KBM-7 (cell line): ENCODE measurements around the gene ESPNL.
"Not testable (repeated sequence)": the region's sequence is repeated elsewhere in the genome, so short reads cannot be mapped to it uniquely, and the experiment has no call there.

ENCODE experiments used
- DNase-seq: peaks from one replicate; pipeline ENCODE4 v3.0.0-alpha.2; 2015
- in situ Hi-C: fragments of 300-500 bp; cut with MboI; formaldehyde crosslinking; loops from 2 replicates; pipeline ENCODE4 v1.14.3; 2020; ENCODE audit warnings: low sequenced_read_pairs, low pct_unique_long_range_greater_than_20kb, mixed read lengths

Gene ESPNL, protein sequence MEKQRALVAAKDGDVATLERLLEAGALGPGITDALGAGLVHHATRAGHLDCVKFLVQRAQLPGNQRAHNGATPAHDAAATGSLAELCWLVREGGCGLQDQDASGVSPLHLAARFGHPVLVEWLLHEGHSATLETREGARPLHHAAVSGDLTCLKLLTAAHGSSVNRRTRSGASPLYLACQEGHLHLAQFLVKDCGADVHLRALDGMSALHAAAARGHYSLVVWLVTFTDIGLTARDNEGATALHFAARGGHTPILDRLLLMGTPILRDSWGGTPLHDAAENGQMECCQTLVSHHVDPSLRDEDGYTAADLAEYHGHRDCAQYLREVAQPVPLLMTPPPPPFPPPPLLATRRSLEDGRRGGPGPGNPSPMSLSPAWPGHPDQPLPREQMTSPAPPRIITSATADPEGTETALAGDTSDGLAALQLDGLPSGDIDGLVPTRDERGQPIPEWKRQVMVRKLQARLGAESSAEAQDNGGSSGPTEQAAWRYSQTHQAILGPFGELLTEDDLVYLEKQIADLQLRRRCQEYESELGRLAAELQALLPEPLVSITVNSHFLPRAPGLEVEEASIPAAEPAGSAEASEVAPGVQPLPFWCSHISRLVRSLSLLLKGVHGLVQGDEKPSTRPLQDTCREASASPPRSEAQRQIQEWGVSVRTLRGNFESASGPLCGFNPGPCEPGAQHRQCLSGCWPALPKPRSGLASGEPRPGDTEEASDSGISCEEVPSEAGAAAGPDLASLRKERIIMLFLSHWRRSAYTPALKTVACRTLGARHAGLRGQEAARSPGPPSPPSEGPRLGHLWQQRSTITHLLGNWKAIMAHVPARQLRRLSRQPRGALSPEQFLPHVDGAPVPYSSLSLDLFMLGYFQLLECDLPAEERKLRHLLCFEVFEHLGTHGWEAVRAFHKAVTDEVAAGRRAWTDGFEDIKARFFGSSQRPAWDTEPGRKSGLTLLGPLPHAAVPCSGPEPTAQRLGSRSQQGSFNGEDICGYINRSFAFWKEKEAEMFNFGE

DNA sequence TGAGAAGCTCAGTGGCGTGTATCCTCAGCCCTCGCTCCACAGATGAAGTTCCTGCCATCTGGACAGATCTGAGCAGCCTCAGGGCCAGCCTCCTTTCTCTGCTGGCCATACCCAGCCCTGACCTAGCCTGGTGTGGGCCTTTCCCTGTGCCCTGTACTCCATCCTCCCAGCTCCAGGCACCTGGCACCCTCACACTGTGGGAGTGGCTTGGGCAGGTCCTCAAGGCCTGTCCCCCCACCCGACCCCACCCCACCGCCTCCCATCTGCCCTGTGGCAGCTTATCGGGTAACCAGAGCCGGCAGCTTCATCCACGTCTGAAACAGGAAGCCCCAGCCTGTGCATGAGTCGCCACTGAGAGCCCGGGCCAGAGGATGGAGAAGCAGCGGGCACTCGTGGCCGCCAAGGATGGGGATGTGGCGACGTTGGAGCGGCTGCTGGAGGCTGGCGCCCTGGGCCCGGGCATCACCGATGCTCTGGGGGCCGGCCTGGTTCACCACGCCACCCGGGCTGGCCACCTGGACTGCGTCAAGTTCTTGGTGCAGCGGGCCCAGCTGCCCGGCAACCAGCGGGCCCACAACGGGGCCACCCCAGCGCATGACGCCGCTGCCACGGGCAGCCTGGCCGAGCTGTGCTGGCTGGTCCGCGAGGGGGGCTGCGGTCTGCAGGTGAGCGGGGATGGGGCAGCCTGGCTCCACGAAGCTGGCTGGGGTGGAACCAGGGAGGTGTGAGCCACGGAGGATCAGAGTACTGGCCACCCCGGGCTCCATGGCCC, at the start of gene ESPNL:
TSS of gene ESPNL (plus strand) at position 292 of the 772 bp plus-strand sequence. CDS start at position 372, 80 bp downstream.
- no peak for DNase-seq
- in situ Hi-C loops, result no loop called here

DNA sequence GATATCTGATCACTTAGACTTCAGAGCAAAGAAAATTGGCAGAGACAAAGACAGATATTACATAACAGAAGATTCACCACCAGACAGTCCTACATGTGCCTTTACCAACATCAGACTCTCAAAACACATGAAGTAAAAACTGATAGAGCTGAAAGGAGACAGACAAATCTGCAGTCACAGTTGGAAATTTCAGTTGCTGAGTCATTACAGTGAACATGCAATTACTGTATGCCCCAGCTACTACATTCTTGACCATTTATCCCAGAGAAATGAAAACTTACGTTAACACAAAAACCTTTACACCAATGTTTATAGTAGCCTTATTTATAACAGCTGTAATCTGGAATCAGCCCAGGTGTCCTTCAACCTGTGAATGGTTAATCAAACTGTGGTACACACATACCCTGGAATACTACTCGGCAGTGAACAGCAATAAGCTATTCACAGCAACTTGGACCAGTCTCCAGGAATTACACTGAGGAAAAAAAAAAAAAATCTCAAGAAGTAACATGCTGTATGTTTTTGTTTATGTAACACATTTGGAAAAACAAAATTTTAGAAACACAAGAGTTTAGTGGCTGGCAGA, 46.9 kb upstream of the ESPNL start:
- no peak for DNase-seq
- in situ Hi-C loops, result no loop called here

DNA sequence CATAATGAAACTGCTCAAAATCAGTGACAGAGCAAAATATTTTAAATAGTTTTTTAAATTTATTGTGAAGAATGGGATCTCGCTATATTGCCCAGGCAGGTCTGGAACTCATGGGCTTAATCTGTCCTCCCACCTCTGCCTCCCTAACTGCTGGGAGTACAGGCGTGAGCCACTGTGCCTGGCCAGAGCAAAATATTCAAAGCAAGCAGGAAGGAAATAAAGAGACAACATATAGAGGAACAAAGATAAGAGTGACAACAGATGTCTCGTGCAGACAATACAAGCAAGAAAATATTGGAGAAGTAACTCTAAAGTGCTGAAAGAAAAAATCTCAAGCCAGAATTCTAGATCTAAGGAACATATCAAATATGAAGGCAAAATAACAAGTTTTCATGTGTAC, 44.3 kb upstream of the ESPNL start:
- in situ Hi-C loops, result no loop called here

DNA sequence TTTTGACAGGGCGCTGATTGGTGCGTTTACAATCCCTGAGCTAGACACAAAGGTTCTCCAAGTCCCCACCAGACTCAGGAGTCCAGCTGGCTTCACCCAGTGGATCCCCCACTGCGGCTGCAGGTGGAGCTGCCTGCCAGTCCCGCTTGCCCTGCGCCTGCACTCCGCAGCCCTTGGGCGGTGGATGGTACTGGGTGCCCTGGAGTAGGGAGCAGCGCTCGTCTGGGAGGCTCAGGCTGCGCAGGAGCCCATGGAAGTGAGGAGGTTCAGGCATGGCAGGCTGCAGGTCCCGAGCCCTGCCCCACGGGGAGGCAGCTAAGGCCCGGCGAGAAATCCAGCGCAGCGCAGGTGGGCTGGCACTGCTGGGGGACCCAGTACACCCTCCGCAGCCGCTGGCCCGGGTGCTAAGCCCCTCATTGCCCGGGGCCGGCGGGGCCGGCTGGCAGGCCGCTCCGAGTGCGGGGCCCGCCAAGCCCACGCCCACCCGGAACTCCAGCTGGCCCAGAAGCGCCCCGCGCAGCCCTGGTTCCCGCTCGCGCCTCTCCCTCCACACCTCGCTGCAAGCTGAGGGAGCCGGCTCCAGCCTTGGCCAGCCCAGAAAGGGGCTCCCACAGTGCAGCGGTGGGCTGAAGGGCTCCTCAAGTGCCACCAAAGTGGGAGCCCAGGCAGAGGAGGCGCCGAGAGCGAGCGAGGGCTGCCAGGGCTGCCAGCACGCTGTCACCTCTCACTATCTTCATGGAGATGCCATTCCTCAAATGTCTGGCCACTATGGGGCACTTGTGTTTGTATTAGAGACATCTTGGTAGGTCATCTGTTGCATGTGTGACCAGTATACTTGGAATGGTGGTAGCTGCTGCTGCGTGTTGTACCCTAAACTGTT, 42.2 kb upstream of the ESPNL start:
- DNase-seq, in situ Hi-C loops: not testable (repeated sequence)

More for the DNA sequence above, 44.3 kb upstream of the ESPNL start:
- peak; percentile 41 for DNase-seq

DNA sequence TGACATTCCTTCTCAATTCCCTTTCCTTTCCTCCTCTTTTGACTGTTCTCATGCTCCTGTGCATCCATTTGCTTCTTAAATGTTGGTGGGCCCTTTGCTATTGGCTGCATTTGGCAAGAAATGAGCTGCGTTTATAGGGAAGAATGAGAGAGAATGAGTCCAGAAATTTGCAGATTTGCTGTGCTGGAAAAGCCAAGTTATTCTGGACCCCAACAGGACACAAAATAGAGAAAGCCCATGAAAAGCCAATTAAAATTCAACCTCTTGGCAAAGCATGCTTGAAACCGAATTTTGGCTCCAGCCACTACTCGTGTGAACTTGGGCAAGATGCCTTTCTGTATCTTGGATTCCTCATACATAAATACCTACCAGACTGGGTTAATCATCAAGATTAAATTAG, 40.6 kb upstream of the ESPNL start:
- no peak for DNase-seq
- in situ Hi-C loops, result no loop called here

DNA sequence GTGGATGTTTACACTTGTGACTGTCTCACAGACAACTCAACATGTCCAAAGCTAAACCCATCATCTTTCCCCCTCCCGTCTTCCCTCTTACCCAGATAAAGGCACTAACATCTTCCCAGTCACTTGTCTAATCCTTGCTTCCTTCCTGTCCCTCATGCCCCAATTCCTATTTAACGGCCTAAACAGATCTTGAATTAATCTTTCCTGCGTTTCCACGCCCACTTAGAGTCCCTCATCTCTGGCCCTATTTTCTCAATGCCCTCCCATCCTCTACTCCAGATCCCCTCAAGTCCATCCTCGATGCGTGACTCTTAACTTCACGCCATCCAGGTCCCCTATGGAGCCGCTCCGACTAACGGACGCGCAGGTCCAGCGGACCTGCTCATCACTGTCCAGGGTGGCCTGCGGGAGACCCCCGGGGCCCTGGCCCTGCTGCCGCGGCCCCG, 40.0 kb upstream of the ESPNL start:
- DNase-seq, result no peak
- in situ Hi-C loops, result no loop called here

DNA sequence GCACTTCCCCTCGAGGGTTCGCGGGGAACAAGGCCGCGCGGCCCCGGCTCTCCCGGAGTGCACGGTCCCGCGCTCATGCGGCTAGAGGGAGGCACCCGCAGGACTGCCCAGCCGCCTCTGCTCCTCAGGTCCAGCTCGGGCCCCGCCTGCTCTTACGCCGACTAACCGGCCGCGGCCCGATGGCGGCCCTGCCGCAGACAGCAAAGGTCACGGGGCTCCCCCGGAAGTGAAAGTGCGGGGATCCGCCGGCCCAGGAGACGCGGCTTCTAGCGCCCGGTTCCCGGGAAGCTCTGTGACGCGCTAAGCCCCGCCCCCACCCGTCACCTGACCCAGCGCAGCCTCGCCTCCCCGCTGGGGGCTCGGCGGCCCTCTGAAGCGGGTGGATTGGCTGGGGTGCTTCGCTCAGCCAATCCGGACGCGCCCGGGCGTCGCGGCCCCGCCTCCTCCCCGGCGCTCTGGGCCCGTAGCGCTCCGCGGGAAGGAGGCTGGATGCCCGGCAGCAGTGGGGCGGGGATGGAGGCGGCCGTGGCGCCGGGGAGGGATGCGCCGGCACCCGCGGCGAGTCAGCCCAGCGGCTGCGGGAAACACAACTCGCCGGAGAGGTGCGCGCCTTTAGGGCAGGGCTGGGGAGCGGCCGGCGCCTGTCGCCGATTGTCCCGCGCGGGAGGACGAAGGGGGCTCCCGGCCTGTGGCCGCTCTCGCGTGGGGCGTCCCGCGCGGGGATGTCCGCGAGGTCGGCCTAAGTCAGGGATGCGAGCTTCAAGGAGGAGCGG, 39.4 kb upstream of the ESPNL start, which contains the start of gene SCLY:
TSS of gene SCLY (plus strand) at position 460 of the 773 bp plus-strand sequence. CDS start at position 514, 54 bp downstream.
- in situ Hi-C loops, result no loop called here
- peak; percentile 98 for DNase-seq

DNA sequence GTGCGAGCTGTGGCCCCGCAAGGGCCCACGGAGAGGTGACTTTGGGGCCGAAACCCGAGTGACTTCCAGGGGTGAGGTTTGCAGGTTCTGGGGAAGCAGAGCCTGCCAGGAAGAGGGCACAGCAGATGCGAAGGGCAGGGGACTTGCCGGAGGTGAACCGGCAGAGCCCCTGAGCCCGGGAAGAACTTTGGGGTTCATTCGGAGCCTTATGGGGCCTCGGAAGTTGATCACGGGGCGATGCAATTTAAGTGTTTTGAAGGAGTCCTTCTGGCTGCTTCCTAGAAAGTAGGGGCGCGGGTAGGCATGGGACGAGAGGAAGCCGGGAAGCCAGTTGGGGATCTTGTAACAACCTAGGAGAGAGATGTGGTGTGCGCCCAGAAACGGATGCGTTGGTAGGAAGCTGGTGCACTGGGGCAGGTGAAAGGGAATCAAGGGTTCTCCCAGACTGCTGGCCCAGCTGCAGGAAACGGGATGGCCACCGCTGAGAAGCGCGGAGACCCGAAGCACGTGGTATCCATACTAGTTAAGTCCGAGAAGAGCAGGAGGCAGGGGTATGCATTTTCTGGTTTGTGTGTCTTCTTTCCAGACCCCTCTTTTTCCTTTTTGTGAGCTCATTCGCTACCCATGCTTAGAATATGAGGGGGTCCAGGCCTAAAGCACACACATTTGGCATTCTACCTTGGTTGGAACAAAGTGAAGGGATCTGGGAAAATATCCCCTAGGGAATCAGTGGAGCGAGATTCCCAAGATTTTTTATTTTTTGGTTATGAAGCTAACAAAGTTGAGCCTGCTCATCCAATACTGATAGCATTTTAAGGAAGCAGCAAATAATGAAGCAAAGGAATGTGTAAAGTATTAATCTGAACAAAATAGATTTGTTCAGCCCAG, 38.6 kb upstream of the ESPNL start:
- peak; percentile 51 for DNase-seq
- in situ Hi-C loops, result no loop called here

DNA sequence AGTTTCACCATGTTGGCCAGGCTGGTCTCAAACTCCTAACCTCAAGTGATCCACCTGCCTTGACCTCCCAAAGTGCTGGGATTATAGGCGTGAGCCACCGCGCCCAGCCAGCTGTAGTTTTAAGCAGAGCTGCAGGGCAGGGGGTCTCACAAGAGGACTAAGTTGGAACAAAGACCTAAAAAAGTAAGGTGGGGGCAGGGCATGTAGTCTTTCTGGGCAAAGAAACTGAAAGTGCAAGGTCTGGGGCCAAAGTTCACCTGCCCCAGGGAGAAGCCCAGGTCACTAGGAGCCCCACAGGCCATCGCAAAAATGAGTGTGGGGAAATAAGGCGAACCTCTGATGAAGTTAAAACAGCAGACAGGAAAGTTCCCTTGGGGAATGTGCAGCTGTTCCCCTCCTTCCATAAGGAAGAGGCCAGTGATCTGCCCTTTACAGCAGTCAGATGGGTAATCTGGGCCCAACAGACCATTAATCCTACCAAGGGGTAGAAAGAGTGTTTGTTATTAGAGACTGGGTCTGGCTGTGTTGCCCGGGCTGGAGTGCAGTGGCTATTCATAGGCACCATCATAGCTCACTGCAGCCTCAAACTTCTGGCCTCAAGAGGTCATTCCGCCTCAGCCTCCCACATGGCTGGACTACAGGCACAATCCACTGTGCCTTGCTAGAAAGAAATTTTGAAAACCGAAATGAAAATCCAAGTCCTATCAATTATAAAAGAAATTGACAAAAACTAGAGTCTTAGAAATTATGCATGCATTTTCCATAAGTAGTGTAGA, 36.5 kb upstream of the ESPNL start:
- no peak for DNase-seq
- in situ Hi-C loops, result no loop called here

DNA sequence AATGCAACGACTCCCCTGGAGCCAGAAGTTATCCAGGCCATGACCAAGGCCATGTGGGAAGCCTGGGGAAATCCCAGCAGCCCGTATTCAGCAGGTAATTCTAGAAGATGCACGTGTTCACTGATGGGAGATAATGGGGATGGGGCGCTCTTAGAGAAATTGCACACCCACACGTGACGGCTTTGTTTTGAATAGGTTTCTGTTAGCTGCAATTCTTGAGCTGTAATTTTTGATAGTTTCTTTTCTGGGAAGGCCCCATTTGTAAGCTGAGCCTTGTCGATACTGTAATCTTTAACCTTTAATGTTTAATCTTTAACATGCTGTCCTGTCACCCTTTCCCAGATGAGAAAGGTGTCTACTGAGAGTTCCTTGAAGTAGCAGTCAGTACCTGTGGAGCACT, 35.8 kb upstream of the ESPNL start:
- in situ Hi-C loops, result no loop called here
- DNase-seq, result no peak

DNA sequence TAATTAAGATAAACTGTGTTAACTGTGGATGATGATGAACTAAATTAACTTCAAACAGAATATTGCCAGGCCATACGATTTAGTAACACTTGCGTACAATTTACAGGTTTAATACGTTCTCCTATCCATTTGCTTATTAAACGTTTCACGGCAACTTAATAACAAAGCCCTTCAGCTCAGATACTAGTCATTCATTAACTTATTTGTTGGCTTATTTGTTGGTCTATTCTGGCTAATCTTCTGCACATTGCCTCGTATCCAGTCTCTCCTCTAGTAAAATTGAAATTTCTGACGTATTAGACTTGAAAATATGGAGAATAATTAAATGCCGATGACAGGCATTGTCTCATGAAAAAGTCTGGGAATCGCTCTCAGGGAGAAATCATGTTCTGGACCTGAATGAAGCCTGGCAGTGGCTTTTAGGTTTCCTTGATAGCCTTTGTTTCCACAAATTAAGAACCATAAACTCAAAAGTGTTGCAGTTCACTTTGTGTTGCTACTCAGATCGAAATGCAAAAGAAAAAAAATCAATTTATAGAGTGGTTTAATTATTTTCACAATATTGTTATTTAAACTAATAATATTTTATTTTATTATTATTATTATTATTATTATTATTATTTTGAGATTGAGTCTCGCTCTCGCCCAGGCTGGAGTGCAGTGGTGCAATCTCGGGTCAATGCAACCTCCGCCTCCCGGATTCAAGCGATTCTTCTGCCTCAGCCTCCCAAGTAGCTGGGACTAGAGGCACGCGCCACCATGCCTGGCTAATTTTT, 34.9 kb upstream of the ESPNL start:
- DNase-seq, result no peak
- in situ Hi-C loops, result no loop called here

DNA sequence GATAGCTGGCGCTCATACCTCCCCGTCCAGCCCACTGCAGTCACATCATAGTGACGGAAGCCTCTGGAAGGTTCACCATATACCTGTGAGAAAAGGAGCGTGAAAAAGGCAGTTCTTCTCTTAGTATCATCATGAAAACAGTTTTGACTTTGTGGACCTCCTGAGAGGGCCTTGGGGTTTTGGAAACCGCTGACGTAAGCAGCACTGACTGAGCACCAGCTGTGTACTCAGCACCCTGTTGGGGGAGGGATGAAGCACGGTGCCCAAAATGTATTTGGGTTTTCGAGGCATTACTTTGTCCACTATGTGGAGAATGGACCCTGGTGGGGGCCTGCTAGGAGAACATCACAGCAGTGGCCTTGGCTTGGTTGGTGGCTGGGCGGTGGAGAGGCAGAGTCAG, 33.9 kb upstream of the ESPNL start:
- DNase-seq, result no peak
- in situ Hi-C loops, result no loop called here

DNA sequence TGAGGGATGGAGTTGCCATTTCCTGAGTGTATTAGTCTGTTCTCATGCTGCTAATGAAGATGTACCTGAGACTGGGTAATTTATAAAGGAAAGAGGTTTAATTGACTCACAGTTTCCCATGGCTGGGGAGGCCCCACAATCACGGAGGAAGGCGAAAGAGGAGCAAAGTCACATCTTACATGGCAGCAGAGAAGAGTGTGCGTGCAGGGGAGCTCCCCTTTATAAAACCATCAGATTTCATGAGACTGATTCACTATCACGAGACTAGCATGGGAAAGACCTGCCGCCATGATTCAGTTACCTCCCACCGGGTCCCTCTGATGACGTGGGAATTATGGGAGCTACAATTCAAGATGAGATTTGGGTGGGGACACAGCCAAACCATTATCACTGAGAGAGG, 33.4 kb upstream of the ESPNL start:
- in situ Hi-C loops, DNase-seq: not testable (repeated sequence)

DNA sequence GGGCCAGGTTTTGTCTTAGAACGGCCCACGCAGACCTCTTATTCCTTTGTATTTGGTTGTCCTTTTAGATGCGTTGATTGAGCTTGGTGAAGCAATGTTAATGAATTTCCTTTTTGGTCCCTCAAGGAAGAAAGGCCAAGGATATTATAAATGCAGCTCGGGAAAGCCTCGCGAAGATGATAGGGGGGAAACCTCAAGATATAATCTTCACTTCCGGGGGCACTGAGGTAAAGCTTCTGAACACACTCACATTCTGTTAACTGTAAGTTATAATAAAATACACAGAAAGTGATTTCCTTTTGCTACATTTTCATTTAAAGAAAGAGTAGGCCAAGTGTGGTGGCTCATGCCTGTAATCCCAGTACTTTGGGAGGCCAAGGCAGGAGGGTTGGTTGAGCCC, 32.2 kb upstream of the ESPNL start:
- no peak for DNase-seq
- in situ Hi-C loops, result no loop called here
